ENCODE measurements around the gene MSI2. TPM values are rescaled to one million over a fixed set of nuclear protein-coding genes. Genes with fewer than 3 reads are reported as not detected.
"Not testable (repeated sequence)": the region's sequence is repeated elsewhere in the genome, so short reads cannot be mapped to it uniquely, and the experiment has no call there.

Gene MSI2
- polyA plus RNA-seq, 3 donors from 2014 or later = 0.88 to 3.6 (median 2.4) TPM

GRCh38 chr17:57486882-57487301, 230.6 kb downstream of the MSI2 start:
- H3K36me3 Mint-ChIP-seq = peaks cover 0 to 13% (median 10%) of the 10 kb centered on the region in 3 donors
- H3K27ac Mint-ChIP-seq = no peak overlapping the region
- H3K27me3 Mint-ChIP-seq (ENCODE audit: low read depth in 3 of 3) = peaks cover 4 to 9% (median 9%) of the 10 kb centered on the region in 3 donors
- peaks cover 29 to 34% of the 10 kb centered on the region in 2 donors for H3K4me1 Mint-ChIP-seq
- DNase-seq = no peak
- H3K4me3 Mint-ChIP-seq = no peak overlapping the region
- H3K9me3 Mint-ChIP-seq = no peaks in the 10 kb centered on the region

- peaks cover 4 to 9% (median 9%) of the 10 kb centered on the region in 3 donors for H3K27me3 Mint-ChIP-seq (ENCODE audit: low read depth in 3 of 3)
- DNase-seq = no peak
- H3K9me3 Mint-ChIP-seq = no peaks in the 10 kb centered on the region
- H3K4me1 Mint-ChIP-seq = peaks cover 29 to 34% of the 10 kb centered on the region in 2 donors
- H3K27ac Mint-ChIP-seq = peak overlapping the region in 1 of 6 donors; percentile 1
- H3K36me3 Mint-ChIP-seq = peaks cover 0 to 10% (median 10%) of the 10 kb centered on the region in 3 donors
- no peak overlapping the region for H3K4me3 Mint-ChIP-seq
Measured at GRCh38 chr17:57487573-57487972, 231.2 kb downstream of the MSI2 start.

- Mint-ChIP-seq H3K4me1 (peaks cover 33 to 34% of the 10 kb centered on the region in 2 donors), H3K4me3 (no peak overlapping the region), H3K27ac (peak overlapping the region in 1 of 6 donors; percentile 14), H3K36me3 (peaks cover 0 to 11% (median 10%) of the 10 kb centered on the region in 3 donors), H3K9me3 (no peaks in the 10 kb centered on the region), H3K27me3 (ENCODE audit: low read depth in 3 of 3) (peaks cover 0 to 9% (median 9%) of the 10 kb centered on the region in 3 donors)
- no peak for DNase-seq
Measured at GRCh38 chr17:57488856-57489255, 232.5 kb downstream of the MSI2 start.

- Mint-ChIP-seq H3K4me1 (peaks cover 33% of the 10 kb centered on the region in 2 donors), H3K36me3 (peaks cover 0 to 11% (median 10%) of the 10 kb centered on the region in 3 donors), H3K27ac (peak overlapping the region in 1 of 6 donors; percentile 14), H3K9me3 (no peaks in the 10 kb centered on the region), H3K27me3 (ENCODE audit: low read depth in 3 of 3) (peaks cover 0 to 9% (median 8%) of the 10 kb centered on the region in 3 donors), H3K4me3 (no peak overlapping the region)
- DNase-seq = no peak
Measured at GRCh38 chr17:57489321-57489720, 233.0 kb downstream of the MSI2 start.

GRCh38 chr17:57490111-57490845, 234.0 kb downstream of the MSI2 start:
- Mint-ChIP-seq H3K9me3 (no peaks in the 10 kb centered on the region), H3K27ac (no peak overlapping the region), H3K4me1 (peaks cover 23 to 24% of the 10 kb centered on the region in 2 donors), H3K4me3 (no peak overlapping the region), H3K27me3 (ENCODE audit: low read depth in 3 of 3) (peaks cover 3 to 4% (median 3%) of the 10 kb centered on the region in 3 donors), H3K36me3 (peaks cover 0 to 15% (median 10%) of the 10 kb centered on the region in 3 donors)
- no peak for DNase-seq

GRCh38 chr17:57490890-57491289, 234.6 kb downstream of the MSI2 start:
- DNase-seq = no peak
- Mint-ChIP-seq H3K27me3 (ENCODE audit: low read depth in 3 of 3) (peaks cover 3 to 4% (median 3%) of the 10 kb centered on the region in 3 donors), H3K27ac (no peak overlapping the region), H3K4me1 (peaks cover 17% of the 10 kb centered on the region in 2 donors), H3K36me3 (peaks cover 0 to 15% (median 14%) of the 10 kb centered on the region in 3 donors), H3K9me3 (no peaks in the 10 kb centered on the region), H3K4me3 (no peak overlapping the region)

- Mint-ChIP-seq H3K27me3 (ENCODE audit: low read depth in 3 of 3) (peaks cover 3 to 4% (median 3%) of the 10 kb centered on the region in 3 donors), H3K4me1 (peaks cover 0 to 6% of the 10 kb centered on the region in 2 donors), H3K27ac (no peak overlapping the region), H3K4me3 (no peak overlapping the region), H3K36me3 (peaks cover 0 to 9% (median 4%) of the 10 kb centered on the region in 3 donors), H3K9me3 (no peaks in the 10 kb centered on the region)
- no peak for DNase-seq
Measured at GRCh38 chr17:57493171-57493570, 236.8 kb downstream of the MSI2 start.

- no peak for DNase-seq
- Mint-ChIP-seq H3K36me3 (peaks cover 0 to 9% (median 4%) of the 10 kb centered on the region in 3 donors), H3K27me3 (ENCODE audit: low read depth in 3 of 3) (peaks cover 3 to 4% (median 3%) of the 10 kb centered on the region in 3 donors), H3K4me1 (peaks cover 0 to 6% of the 10 kb centered on the region in 2 donors), H3K4me3 (no peak overlapping the region), H3K9me3 (no peaks in the 10 kb centered on the region), H3K27ac (no peak overlapping the region)
Measured at GRCh38 chr17:57493625-57494024, 237.3 kb downstream of the MSI2 start.

GRCh38 chr17:57494443-57494842, 238.1 kb downstream of the MSI2 start:
- Mint-ChIP-seq H3K27me3 (ENCODE audit: low read depth in 3 of 3) (peaks cover 3 to 4% (median 3%) of the 10 kb centered on the region in 3 donors), H3K9me3 (no peaks in the 10 kb centered on the region), H3K27ac (no peak overlapping the region), H3K4me3 (no peak overlapping the region), H3K4me1 (peaks cover 2 to 9% of the 10 kb centered on the region in 2 donors), H3K36me3 (peaks cover 0 to 9% (median 4%) of the 10 kb centered on the region in 3 donors)
- no peak for DNase-seq

GRCh38 chr17:57495771-57496170, 239.4 kb downstream of the MSI2 start:
- H3K36me3 Mint-ChIP-seq = peaks cover 0 to 13% (median 4%) of the 10 kb centered on the region in 3 donors
- no peak overlapping the region for H3K4me3 Mint-ChIP-seq
- H3K4me1 Mint-ChIP-seq = peaks cover 15 to 16% of the 10 kb centered on the region in 2 donors
- H3K9me3 Mint-ChIP-seq = no peaks in the 10 kb centered on the region
- no peak overlapping the region for H3K27ac Mint-ChIP-seq
- no peak for DNase-seq
- H3K27me3 Mint-ChIP-seq (ENCODE audit: low read depth in 3 of 3) = peaks cover 3 to 5% (median 3%) of the 10 kb centered on the region in 3 donors

- peaks cover 0 to 13% (median 4%) of the 10 kb centered on the region in 3 donors for H3K36me3 Mint-ChIP-seq
- H3K4me1 Mint-ChIP-seq = peaks cover 16 to 21% of the 10 kb centered on the region in 2 donors
- H3K9me3 Mint-ChIP-seq = no peaks in the 10 kb centered on the region
- H3K4me3 Mint-ChIP-seq = no peak overlapping the region
- H3K27ac Mint-ChIP-seq = no peak overlapping the region
- DNase-seq = no peak
- peaks cover 2 to 7% (median 3%) of the 10 kb centered on the region in 3 donors for H3K27me3 Mint-ChIP-seq (ENCODE audit: low read depth in 3 of 3)
Measured at GRCh38 chr17:57496382-57496781, 240.1 kb downstream of the MSI2 start.

GRCh38 chr17:57498443-57498842, 242.1 kb downstream of the MSI2 start:
- Mint-ChIP-seq H3K4me1 (peaks cover 10 to 23% of the 10 kb centered on the region in 2 donors), H3K4me3 (no peak overlapping the region)
- DNase-seq = no peak

GRCh38 chr17:57499221-57499620, 242.9 kb downstream of the MSI2 start:
- H3K4me3 Mint-ChIP-seq; H3K27me3 Mint-ChIP-seq (ENCODE audit: low read depth in 3 of 3); H3K9me3 Mint-ChIP-seq; DNase-seq; H3K27ac Mint-ChIP-seq; H3K36me3 Mint-ChIP-seq: not testable (repeated sequence)
- peaks cover 10 to 23% of the 10 kb centered on the region in 2 donors for H3K4me1 Mint-ChIP-seq

More at GRCh38 chr17:57498443-57498842, 242.1 kb downstream of the MSI2 start:
- no peak overlapping the region for H3K27ac Mint-ChIP-seq
- H3K27me3 Mint-ChIP-seq (ENCODE audit: low read depth in 3 of 3) = peaks cover 0 to 9% (median 3%) of the 10 kb centered on the region in 3 donors
- no peaks in the 10 kb centered on the region for H3K9me3 Mint-ChIP-seq
- H3K36me3 Mint-ChIP-seq = peaks cover 0 to 8% (median 4%) of the 10 kb centered on the region in 3 donors

GRCh38 chr17:57499648-57500049, 243.3 kb downstream of the MSI2 start:
- H3K27ac Mint-ChIP-seq = peak overlapping the region in 1 of 6 donors; percentile 53

More at GRCh38 chr17:57499648-57500049, 243.3 kb downstream of the MSI2 start:
- Mint-ChIP-seq H3K27me3 (ENCODE audit: low read depth in 3 of 3) (peaks cover 0 to 9% (median 5%) of the 10 kb centered on the region in 3 donors), H3K9me3 (no peaks in the 10 kb centered on the region), H3K4me3 (peak overlapping the region in 1 of 5 donors; percentile 13), H3K4me1 (peaks cover 12 to 23% of the 10 kb centered on the region in 2 donors), H3K36me3 (peaks cover 0 to 7% (median 4%) of the 10 kb centered on the region in 3 donors)
- DNase-seq = no peak

All from immature natural killer cell (primary cell).